Endothelial cell of umbilical vein (primary cell): ENCODE data around the gene CCDC6. TPM values are rescaled to one million over a fixed set of nuclear protein-coding genes. Genes with fewer than 3 reads are reported as not detected.
A peak's percentile ranks its signal among the peaks of the same experiment; 100 is the strongest.

Experiments used
- BruUV-seq: library from RNA; stranded (reverse); fragments of 400-500 nt; replicated peaks from 2 replicates; lab custom pipeline; 2021; lab: Mats Ljungman, UMichigan
- CTCF ChIA-PET: fragments of 300-600, 350-600 bp; sonication (Branson Sonifier 250); formaldehyde crosslinking; loops from one replicate; lab custom pipeline; 2021; ENCODE audit warnings: antibody characterized with exemption, inconsistent platforms; lab: Charles Lee
- POLR2A ChIA-PET: fragments of 300-600, 350-600 bp; sonication (Branson Sonifier 250); formaldehyde crosslinking; loops from one replicate; lab custom pipeline; 2021; ENCODE audit warnings: antibody characterized with exemption, inconsistent platforms; lab: Charles Lee
- DNase-seq: peaks from one replicate; pipeline ENCODE4 v3.0.0-alpha.2; 2011; ENCODE audit warnings: low read depth, low spot score
- FAIRE-seq: peaks from 2 replicates; lab custom pipeline; 2011; peaks lifted over from hg19 to GRCh38; lab: Jason Lieb, UNC
- H2AFZ ChIP-seq: 2 replicates; pipeline ENCODE4 v1.6.0; 2012; ENCODE audit warnings: low read depth, low read length, control low read depth, inconsistent platforms
- H3K27ac ChIP-seq: 2 replicates; pipeline ENCODE4 v1.5.1; 2011; ENCODE audit warnings: low read depth, mild to moderate bottlenecking, control low read depth, low read length, moderate library complexity; ENCODE audit not compliant: insufficient read depth
- H3K27me3 ChIP-seq, 2 experiments: 2 replicates each; pipeline versions ENCODE4 v1.6.0 to v1.6.1; 2011; ENCODE audit warnings: low read length in 2 of 2, mixed read lengths in 1 of 2; ENCODE audit not compliant: control insufficient read depth in 2 of 2, insufficient read depth in 2 of 2
- H3K36me3 ChIP-seq, 2 experiments: 2 replicates in 1 of 2; 3 replicates in 1 of 2; pipeline ENCODE4 v1.5.1; 2011; ENCODE audit warnings: low read length in 2 of 2, mild to moderate bottlenecking in 1 of 2, moderate library complexity in 1 of 2; ENCODE audit not compliant: control insufficient read depth in 2 of 2, insufficient read depth in 2 of 2; ENCODE audit errors: extremely low read depth in 1 of 2
- H3K4me1 ChIP-seq: 3 replicates; pipeline ENCODE4 v1.5.1; 2011; ENCODE audit warnings: mild to moderate bottlenecking, low read length; ENCODE audit not compliant: control insufficient read depth, insufficient read depth; ENCODE audit errors: extremely low read depth
- H3K4me2 ChIP-seq: 2 replicates; pipeline ENCODE4 v1.6.1; 2011; ENCODE audit warnings: low read length, control low read depth, mixed read lengths; ENCODE audit not compliant: insufficient read depth
- H3K4me3 ChIP-seq, 3 experiments: fragments of 200-600 bp in 1 of 3; sonication (generic), shearing (Covaris generic) in 1 of 3; replicated peaks in 1 of 3; 2 replicates each; pipeline ENCODE4 v1.5.1; 2011 to 2016; ENCODE audit warnings: control low read depth in 3 of 3, low read length in 3 of 3, mild to moderate bottlenecking in 2 of 3, inconsistent platforms in 1 of 3, low read depth in 1 of 3, moderate library complexity in 1 of 3; ENCODE audit not compliant: insufficient read depth in 1 of 3
- H3K79me2 ChIP-seq: 2 replicates; pipeline ENCODE4 v1.6.0; 2012; ENCODE audit warnings: low read length, inconsistent platforms; ENCODE audit not compliant: control insufficient read depth, insufficient read depth
- H3K9ac ChIP-seq: replicated peaks from 2 replicates; pipeline ENCODE3; 2011; ENCODE audit warnings: low read length, control low read depth; ENCODE audit not compliant: insufficient read depth; ENCODE audit errors: extremely low read depth
- H3K9me1 ChIP-seq: replicated peaks from 3 replicates; pipeline ENCODE4 v1.6.0; 2011; ENCODE audit warnings: mild to moderate bottlenecking, low read length; ENCODE audit not compliant: control insufficient read depth, insufficient read depth; ENCODE audit errors: extremely low read depth
- H3K9me3 ChIP-seq: replicated peaks from 2 replicates; pipeline ENCODE4 v1.5.1; 2012; ENCODE audit warnings: low read length, inconsistent platforms; ENCODE audit not compliant: control insufficient read depth, insufficient read depth
- H4K20me1 ChIP-seq: replicated peaks from 2 replicates; pipeline ENCODE3; 2011; ENCODE audit warnings: mild to moderate bottlenecking, low read length; ENCODE audit not compliant: control insufficient read depth, insufficient read depth; ENCODE audit errors: extremely low read depth
- GATA2 ChIP-seq: IDR thresholded peaks from 2 replicates; pipeline ENCODE4 v1.7.0; 2011; ENCODE audit warnings: low read depth, mild to moderate bottlenecking, moderate library complexity, mixed read lengths, low read length; ENCODE audit not compliant: insufficient read length, insufficient read depth
- POLR2AphosphoS5 ChIP-seq: IDR thresholded peaks from 2 replicates; pipeline ENCODE4 v1.6.1; 2012; ENCODE audit warnings: low read depth, mild to moderate bottlenecking, control low read depth, low read length, moderate library complexity; ENCODE audit not compliant: insufficient read depth
- dilution Hi-C: fragments of 300-500 bp; cut with MboI; formaldehyde crosslinking; loops from one replicate; pipeline ENCODE4 v1.15.0; 2019; ENCODE audit warnings: low sequenced_read_pairs; ENCODE audit not compliant: extremely low pct_ligation_motif_present
- intact Hi-C: fragments of 100-400 bp; cut with micrococcal nuclease; formaldehyde crosslinking; loops from one replicate; pipeline ENCODE4 v1.10.0; 2022
- polyA plus RNA-seq, 4 experiments: library from polyadenylated mRNA; depleted of rRNA in 3 of 4; stranded (reverse) in 3 of 4; unstranded in 1 of 4; fragments of >200 nt; gene quantifications; 2 replicates each; pipeline versions ENCODE4 v1.2.1 to v1.2.3, GENCODE V29; 2011 to 2012; ENCODE audit warnings: missing spikeins in 1 of 4
- total RNA-seq: library from RNA; stranded (reverse); gene quantifications from 2 replicates; pipeline ENCODE4 v1.2.3, GENCODE V29; 2021
- TF ChIP-seq, protein P1 (sequence below), 2 donors: IDR thresholded peaks; 1 replicate in 1 of 2; 2 replicates in 1 of 2; pipeline ENCODE4 v1.5.1; 2011; ENCODE audit warnings: low read length in 2 of 2, mild to moderate bottlenecking in 2 of 2, moderate library complexity in 2 of 2, control low read depth in 1 of 2, inconsistent platforms in 1 of 2, low read depth in 1 of 2; ENCODE audit not compliant: insufficient read depth in 1 of 2; ENCODE audit errors: extremely low read depth in 1 of 2

The CCDC6 gene
- total and polyA plus RNA-seq, 2 donors (not counting 3 experiments of a cell fraction or from before 2014, with no cell fraction given) = 16.8 to 36.8 TPM

DNA sequence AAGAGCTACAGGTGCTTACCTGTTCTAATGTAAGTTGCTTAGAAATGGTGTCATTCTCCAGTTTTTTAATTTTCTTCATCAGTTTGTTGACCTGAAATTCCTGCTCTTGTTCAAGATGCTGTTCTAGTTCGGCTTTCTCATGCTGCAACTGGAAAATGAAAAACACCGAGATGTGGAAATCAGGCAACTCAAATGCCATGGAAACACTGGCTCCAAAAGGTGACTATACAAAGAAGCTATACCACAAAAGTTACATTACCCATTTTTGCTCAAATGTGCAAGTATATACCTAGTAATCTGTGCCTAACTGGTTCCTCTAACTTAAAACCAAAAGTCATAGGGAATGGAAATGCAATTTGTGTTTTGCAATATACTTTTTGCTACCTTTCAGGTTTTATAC is 73.8 kb downstream of the CCDC6 start:
- H2AFZ ChIP-seq = no peak overlapping the region
- H3K4me2 ChIP-seq = no peak overlapping the region
- no peak for TF ChIP-seq GATA2
- TF ChIP-seq, protein P1, sequence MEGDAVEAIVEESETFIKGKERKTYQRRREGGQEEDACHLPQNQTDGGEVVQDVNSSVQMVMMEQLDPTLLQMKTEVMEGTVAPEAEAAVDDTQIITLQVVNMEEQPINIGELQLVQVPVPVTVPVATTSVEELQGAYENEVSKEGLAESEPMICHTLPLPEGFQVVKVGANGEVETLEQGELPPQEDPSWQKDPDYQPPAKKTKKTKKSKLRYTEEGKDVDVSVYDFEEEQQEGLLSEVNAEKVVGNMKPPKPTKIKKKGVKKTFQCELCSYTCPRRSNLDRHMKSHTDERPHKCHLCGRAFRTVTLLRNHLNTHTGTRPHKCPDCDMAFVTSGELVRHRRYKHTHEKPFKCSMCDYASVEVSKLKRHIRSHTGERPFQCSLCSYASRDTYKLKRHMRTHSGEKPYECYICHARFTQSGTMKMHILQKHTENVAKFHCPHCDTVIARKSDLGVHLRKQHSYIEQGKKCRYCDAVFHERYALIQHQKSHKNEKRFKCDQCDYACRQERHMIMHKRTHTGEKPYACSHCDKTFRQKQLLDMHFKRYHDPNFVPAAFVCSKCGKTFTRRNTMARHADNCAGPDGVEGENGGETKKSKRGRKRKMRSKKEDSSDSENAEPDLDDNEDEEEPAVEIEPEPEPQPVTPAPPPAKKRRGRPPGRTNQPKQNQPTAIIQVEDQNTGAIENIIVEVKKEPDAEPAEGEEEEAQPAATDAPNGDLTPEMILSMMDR (IDR thresholded peaks at IDR 0.05; ENCODE audit: extremely low read depth in 1 of 2, insufficient read depth in 1 of 2, low read depth in 1 of 2, low read length in 2 of 2) = no peak
- no peak for TF ChIP-seq POLR2AphosphoS5
- no peaks in the 10 kb centered on the region for H3K27me3 ChIP-seq
- no peaks in the 10 kb centered on the region for H3K9me1 ChIP-seq
- H3K27ac ChIP-seq = no peak overlapping the region
- dilution Hi-C loops = no loop called here
- intact Hi-C loops = loop anchor here (5.0 to 10.0 kb wide), 2 partner anchors 200 to 588 kb away; no protein-coding TSS in a partner anchor
- no peak overlapping the region for H3K4me3 ChIP-seq
- no peaks in the 10 kb centered on the region for H3K9me3 ChIP-seq
- peaks cover 5% of the 10 kb centered on the region for H3K4me1 ChIP-seq
- no peaks in the 10 kb centered on the region for H4K20me1 ChIP-seq
- no peaks in the 10 kb centered on the region for H3K36me3 ChIP-seq
- CTCF ChIA-PET = interaction anchor here (0.8 to 4.0 kb wide), 10 partner anchors 10 to 377 kb away, joined by 3 to 86 read pairs (median 9); partner anchors contain the start of gene CCDC6
- peak; percentile 44 for DNase-seq
- BruUV-seq = no TSS peak
- H3K79me2 ChIP-seq = peaks cover 3% of the 10 kb centered on the region
- POLR2A ChIA-PET = no interaction called here
- no peak for FAIRE-seq
- H3K9ac ChIP-seq = no peak overlapping the region
